ENCODE measurements around the gene ITGB5.

DNA sequence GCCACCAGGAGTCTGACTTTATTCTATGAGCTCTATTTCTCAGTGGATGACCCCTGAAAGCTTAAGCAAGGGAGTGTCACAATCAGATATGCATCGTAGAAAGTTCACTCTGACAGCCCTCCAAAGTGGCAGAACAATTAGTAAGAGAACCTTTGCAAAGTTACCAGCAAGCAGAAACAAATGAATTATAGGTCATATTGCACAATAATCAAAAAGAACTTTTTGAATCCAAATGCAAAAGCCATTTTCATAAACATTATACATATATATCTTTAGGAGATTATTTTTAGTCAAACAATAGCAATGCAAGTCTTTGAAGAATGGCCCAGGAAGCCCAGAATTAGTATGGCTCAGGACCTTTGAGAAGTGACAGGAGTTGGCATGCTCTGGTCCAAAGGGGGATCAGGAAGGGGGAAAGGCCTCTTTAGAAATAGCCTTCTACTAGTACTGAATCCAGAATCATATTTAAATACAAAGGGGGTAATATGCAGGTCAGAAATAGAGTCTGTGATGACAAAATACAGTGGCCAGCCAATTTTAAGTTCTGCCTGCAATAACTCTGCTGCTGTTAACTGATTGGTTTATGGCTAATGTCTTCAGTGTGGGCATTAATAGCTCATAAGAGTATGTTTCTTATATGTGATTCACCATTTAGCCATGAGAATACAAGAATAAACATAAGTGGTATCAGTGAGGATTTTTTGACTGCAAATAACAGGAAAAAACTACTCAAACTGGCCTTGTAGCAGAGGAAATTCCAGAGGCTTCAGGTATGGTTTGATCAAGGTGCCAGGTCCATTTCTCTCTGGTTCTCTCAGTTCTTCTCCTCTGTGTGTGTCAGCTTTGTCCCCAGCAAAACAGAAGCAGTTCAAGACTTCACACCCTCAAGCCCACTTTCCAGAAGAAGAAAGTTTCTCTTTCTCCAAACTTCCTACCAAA is 17.0 kb upstream of the ITGB5 start:
- TF ChIP-seq ZFP30 (CRISPR knock-in tag; IDR thresholded peaks at IDR 0.05) (no peak), OSR1 (CRISPR knock-in tag; IDR thresholded peaks at IDR 0.05) (no peak), CSDC2 (CRISPR knock-in tag; IDR thresholded peaks at IDR 0.05) (no peak), ARNTL (CRISPR knock-in tag; IDR thresholded peaks at IDR 0.05; ENCODE audit: borderline replicate concordance, low read depth) (no peak), TOX (CRISPR knock-in tag; IDR thresholded peaks at IDR 0.05; ENCODE audit: borderline replicate concordance) (no peak), ZFP3 (CRISPR knock-in tag; IDR thresholded peaks at IDR 0.05) (no peak)
- TF ChIP-seq, protein P1, sequence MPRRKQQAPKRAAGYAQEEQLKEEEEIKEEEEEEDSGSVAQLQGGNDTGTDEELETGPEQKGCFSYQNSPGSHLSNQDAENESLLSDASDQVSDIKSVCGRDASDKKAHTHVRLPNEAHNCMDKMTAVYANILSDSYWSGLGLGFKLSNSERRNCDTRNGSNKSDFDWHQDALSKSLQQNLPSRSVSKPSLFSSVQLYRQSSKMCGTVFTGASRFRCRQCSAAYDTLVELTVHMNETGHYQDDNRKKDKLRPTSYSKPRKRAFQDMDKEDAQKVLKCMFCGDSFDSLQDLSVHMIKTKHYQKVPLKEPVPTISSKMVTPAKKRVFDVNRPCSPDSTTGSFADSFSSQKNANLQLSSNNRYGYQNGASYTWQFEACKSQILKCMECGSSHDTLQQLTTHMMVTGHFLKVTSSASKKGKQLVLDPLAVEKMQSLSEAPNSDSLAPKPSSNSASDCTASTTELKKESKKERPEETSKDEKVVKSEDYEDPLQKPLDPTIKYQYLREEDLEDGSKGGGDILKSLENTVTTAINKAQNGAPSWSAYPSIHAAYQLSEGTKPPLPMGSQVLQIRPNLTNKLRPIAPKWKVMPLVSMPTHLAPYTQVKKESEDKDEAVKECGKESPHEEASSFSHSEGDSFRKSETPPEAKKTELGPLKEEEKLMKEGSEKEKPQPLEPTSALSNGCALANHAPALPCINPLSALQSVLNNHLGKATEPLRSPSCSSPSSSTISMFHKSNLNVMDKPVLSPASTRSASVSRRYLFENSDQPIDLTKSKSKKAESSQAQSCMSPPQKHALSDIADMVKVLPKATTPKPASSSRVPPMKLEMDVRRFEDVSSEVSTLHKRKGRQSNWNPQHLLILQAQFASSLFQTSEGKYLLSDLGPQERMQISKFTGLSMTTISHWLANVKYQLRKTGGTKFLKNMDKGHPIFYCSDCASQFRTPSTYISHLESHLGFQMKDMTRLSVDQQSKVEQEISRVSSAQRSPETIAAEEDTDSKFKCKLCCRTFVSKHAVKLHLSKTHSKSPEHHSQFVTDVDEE (CRISPR knock-in tag; IDR thresholded peaks at IDR 0.05) = no peak
- TF ChIP-seq, protein P2, sequence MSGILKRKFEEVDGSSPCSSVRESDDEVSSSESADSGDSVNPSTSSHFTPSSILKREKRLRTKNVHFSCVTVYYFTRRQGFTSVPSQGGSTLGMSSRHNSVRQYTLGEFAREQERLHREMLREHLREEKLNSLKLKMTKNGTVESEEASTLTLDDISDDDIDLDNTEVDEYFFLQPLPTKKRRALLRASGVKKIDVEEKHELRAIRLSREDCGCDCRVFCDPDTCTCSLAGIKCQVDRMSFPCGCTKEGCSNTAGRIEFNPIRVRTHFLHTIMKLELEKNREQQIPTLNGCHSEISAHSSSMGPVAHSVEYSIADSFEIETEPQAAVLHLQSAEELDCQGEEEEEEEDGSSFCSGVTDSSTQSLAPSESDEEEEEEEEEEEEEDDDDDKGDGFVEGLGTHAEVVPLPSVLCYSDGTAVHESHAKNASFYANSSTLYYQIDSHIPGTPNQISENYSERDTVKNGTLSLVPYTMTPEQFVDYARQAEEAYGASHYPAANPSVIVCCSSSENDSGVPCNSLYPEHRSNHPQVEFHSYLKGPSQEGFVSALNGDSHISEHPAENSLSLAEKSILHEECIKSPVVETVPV (CRISPR knock-in tag; IDR thresholded peaks at IDR 0.05) = no peak
- TF ChIP-seq, protein P3, sequence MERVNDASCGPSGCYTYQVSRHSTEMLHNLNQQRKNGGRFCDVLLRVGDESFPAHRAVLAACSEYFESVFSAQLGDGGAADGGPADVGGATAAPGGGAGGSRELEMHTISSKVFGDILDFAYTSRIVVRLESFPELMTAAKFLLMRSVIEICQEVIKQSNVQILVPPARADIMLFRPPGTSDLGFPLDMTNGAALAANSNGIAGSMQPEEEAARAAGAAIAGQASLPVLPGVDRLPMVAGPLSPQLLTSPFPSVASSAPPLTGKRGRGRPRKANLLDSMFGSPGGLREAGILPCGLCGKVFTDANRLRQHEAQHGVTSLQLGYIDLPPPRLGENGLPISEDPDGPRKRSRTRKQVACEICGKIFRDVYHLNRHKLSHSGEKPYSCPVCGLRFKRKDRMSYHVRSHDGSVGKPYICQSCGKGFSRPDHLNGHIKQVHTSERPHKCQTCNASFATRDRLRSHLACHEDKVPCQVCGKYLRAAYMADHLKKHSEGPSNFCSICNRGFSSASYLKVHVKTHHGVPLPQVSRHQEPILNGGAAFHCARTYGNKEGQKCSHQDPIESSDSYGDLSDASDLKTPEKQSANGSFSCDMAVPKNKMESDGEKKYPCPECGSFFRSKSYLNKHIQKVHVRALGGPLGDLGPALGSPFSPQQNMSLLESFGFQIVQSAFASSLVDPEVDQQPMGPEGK (CRISPR knock-in tag; IDR thresholded peaks at IDR 0.05; ENCODE audit: borderline replicate concordance) = no peak

Measured in SK-N-SH treated with all-trans-retinoic acid at 6 μM for 48 hours (cell line).